HepG2 (cell line): ENCODE results near the gene CCDC88A. TPM values are rescaled to one million over a fixed set of nuclear protein-coding genes. Genes with fewer than 3 reads are reported as not detected.

Source experiments
- CHCHD3 ChIP-seq: sonication (generic); formaldehyde crosslinking; IDR thresholded peaks from 2 replicates; pipeline ENCODE4 v1.8.0; 2022; ENCODE audit warnings: mild to moderate bottlenecking, missing genetic modification reagents, moderate library complexity
- EP300 ChIP-seq, 3 experiments: sonication (generic) in 1 of 3; formaldehyde crosslinking in 1 of 3; IDR thresholded peaks; 2 replicates each; pipeline versions ENCODE4 v1.5.1 to v1.6.1; 2011 to 2020; ENCODE audit warnings: low read depth in 2 of 3, low read length in 2 of 3, borderline replicate concordance in 1 of 3, improper control_type of control experiment in 1 of 3, mild to moderate bottlenecking in 1 of 3, missing genetic modification reagents in 1 of 3, moderate library complexity in 1 of 3
- HDAC6 ChIP-seq: fragments of 200-600 bp; sonication (generic); IDR thresholded peaks from 2 replicates; pipeline ENCODE4 v1.7.0; 2017; ENCODE audit warnings: mild to moderate bottlenecking, antibody characterized with exemption, low read length, low read depth
- JUNB ChIP-seq: sonication (generic); formaldehyde crosslinking; IDR thresholded peaks from 2 replicates; pipeline ENCODE4 v1.8.0; 2022; ENCODE audit warnings: missing genetic modification reagents, mild to moderate bottlenecking, borderline replicate concordance
- KMT2A ChIP-seq: sonication (generic); formaldehyde crosslinking; IDR thresholded peaks from 2 replicates; pipeline ENCODE4 v1.4.0; 2020; ENCODE audit warnings: missing genetic modification reagents
- MEIS2 ChIP-seq: sonication (generic); formaldehyde crosslinking; IDR thresholded peaks from 2 replicates; pipeline ENCODE4 v1.9.0; 2021; ENCODE audit warnings: mild to moderate bottlenecking, missing genetic modification reagents
- PHB2 ChIP-seq: fragments of 450-650 bp; IDR thresholded peaks from 2 replicates; pipeline ENCODE4 v1.6.1; 2018; ENCODE audit not compliant: partially characterized antibody
- SNAPC2 ChIP-seq: sonication (generic); formaldehyde crosslinking; IDR thresholded peaks from 2 replicates; pipeline ENCODE4 v1.8.1; 2022; ENCODE audit warnings: mild to moderate bottlenecking, missing genetic modification reagents
- SRY ChIP-seq: sonication (generic); formaldehyde crosslinking; IDR thresholded peaks from 2 replicates; pipeline ENCODE4 v1.8.0; 2022; ENCODE audit warnings: mild to moderate bottlenecking, missing genetic modification reagents
- ZNF24 ChIP-seq: fragments of 450-650 bp; IDR thresholded peaks from 2 replicates; pipeline ENCODE4 v1.6.1; 2017; ENCODE audit warnings: antibody characterized with exemption, mild to moderate bottlenecking
- ZNF292 ChIP-seq: sonication (generic); formaldehyde crosslinking; IDR thresholded peaks from 2 replicates; pipeline ENCODE4 v1.8.1; 2022; ENCODE audit warnings: mild to moderate bottlenecking, low read depth, missing genetic modification reagents, borderline replicate concordance
- ZNF343 ChIP-seq: sonication (generic); formaldehyde crosslinking; IDR thresholded peaks from 2 replicates; pipeline ENCODE4 v1.4.0; 2020; ENCODE audit warnings: mild to moderate bottlenecking, missing genetic modification reagents
- ZNF614 ChIP-seq: IDR thresholded peaks from 2 replicates; pipeline ENCODE4 v1.6.1; 2018; ENCODE audit warnings: missing biosample characterization, missing genetic modification reagents, inconsistent platforms, borderline replicate concordance
- ZNF629 ChIP-seq: sonication (generic); formaldehyde crosslinking; conservative IDR thresholded peaks from 2 replicates; pipeline ENCODE4 v1.5.0; 2020; ENCODE audit warnings: missing genetic modification reagents
- ZNF652 ChIP-seq: IDR thresholded peaks from 2 replicates; pipeline ENCODE4 v1.6.1; 2016; ENCODE audit warnings: low read depth, borderline replicate concordance
- ZNF7 ChIP-seq: IDR thresholded peaks from 2 replicates; pipeline ENCODE4 v1.6.1; 2016; ENCODE audit warnings: missing biosample characterization, missing genetic modification reagents
- polyA plus RNA-seq, 8 experiments: library from polyadenylated mRNA; depleted of rRNA in 3 of 8; stranded (reverse) in 7 of 8; unstranded in 1 of 8; fragments of >200 nt; fragmentation: Illumina TruSeq in 4 of 8; extraction: Trizol in 4 of 8; gene quantifications; 2 replicates each; pipeline versions ENCODE4 v1.2.1 to v1.2.3, GENCODE V29; 2011 to 2016; ENCODE audit warnings: low read depth in 4 of 8, missing spikeins in 1 of 8, mixed read lengths in 1 of 8; ENCODE audit not compliant: insufficient read depth in 1 of 8
- total RNA-seq, 5 experiments: library from RNA; depleted of rRNA; stranded (reverse); fragments of >200 nt; fragmentation: Illumina TruSeq; extraction: Trizol; gene quantifications; 2 replicates each; pipeline ENCODE4 v1.2.3, GENCODE V29; 2016; ENCODE audit warnings: low read depth in 1 of 5
- TF ChIP-seq, protein P1 (sequence below): IDR thresholded peaks from 2 replicates; pipeline ENCODE4 v1.6.1; 2018; ENCODE audit warnings: missing genetic modification reagents, mild to moderate bottlenecking, missing compliant biosample characterization
- TF ChIP-seq, protein P2 (sequence below): sonication (generic); formaldehyde crosslinking; IDR thresholded peaks from 2 replicates; pipeline ENCODE4 v1.5.1; 2020; ENCODE audit warnings: mild to moderate bottlenecking, missing genetic modification reagents, borderline replicate concordance
- TF ChIP-seq, protein P3 (sequence below): sonication (generic); formaldehyde crosslinking; conservative IDR thresholded peaks from 2 replicates; pipeline ENCODE4 v1.8.1; 2023; ENCODE audit warnings: missing genetic modification reagents
- TF ChIP-seq, protein P4 (sequence below): sonication (generic); formaldehyde crosslinking; IDR thresholded peaks from 2 replicates; pipeline ENCODE4 v1.5.0; 2020; ENCODE audit warnings: mild to moderate bottlenecking, missing genetic modification reagents
- TF ChIP-seq, protein P5 (sequence below): sonication (generic); formaldehyde crosslinking; IDR thresholded peaks from 2 replicates; pipeline ENCODE4 v1.4.0; 2020; ENCODE audit warnings: mild to moderate bottlenecking, low read depth, missing genetic modification reagents

Gene CCDC88A
- total and polyA plus RNA-seq, 2 of the 13 experiments (the other 11 are each of a cell fraction or from before 2014, with no cell fraction given), result 43.2 to 84.1 TPM

DNA sequence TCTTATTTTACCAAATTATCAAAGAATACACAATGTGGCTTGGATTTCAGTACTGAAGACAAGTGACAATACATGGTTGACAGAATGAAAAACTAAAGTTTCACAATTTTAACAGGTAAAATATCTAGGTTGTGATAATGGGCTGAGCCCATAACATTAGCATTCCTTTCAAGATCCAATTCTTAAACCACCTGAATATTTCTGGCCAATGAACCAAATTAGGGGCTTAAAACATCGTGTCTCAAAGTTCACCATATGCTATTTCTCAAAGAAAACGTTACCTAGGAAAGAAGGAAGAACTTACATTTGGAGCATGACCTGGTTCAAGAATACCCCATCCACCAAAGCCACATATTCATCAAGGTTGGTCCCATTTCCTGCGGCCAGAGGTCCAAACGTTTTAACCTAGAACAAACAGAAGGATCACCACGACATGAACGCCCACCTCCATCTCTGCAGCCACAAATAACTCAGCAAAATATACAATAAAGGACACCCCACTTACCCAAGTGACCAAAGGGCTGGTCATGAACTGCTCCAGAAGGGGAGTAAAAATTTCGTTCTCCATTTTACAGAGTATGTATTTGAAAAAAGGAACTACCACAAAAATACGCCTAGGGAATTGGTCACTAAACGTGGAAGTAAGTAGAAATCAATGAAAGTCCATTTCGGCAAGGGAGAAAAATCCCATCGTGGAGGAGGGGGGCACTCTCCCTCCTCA is 984 bp downstream of the CCDC88A start (continued):
- TF ChIP-seq, protein P1, sequence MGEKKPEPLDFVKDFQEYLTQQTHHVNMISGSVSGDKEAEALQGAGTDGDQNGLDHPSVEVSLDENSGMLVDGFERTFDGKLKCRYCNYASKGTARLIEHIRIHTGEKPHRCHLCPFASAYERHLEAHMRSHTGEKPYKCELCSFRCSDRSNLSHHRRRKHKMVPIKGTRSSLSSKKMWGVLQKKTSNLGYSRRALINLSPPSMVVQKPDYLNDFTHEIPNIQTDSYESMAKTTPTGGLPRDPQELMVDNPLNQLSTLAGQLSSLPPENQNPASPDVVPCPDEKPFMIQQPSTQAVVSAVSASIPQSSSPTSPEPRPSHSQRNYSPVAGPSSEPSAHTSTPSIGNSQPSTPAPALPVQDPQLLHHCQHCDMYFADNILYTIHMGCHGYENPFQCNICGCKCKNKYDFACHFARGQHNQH (CRISPR knock-in tag), result no peak
- TF ChIP-seq ZNF292 (CRISPR knock-in tag) (no peak), SNAPC2 (no peak), MEIS2 (CRISPR knock-in tag) (peak; percentile 32; the same call in 1 of the 2 replicates), SRY (CRISPR knock-in tag) (no peak), KMT2A (CRISPR knock-in tag) (no peak), ZNF629 (CRISPR knock-in tag) (no peak), ZNF343 (CRISPR knock-in tag) (no peak), EP300 (IDR thresholded peaks at IDR 0.05; ENCODE audit: low read depth in 2 of 2, low read length in 2 of 2) (0 out of 4 replicates have a peak, but pooled peaks of 1 of the 2 experiments have one; percentile 9), EP300 (CRISPR knock-in tag; IDR thresholded peaks at IDR 0.05; ENCODE audit: borderline replicate concordance) (no peak), ZNF7 (CRISPR knock-in tag) (no peak), ZNF652 (no peak), PHB2 (no peak), HDAC6 (no peak), JUNB (CRISPR knock-in tag) (no peak), ZNF614 (CRISPR knock-in tag) (0 out of 2 replicates have a peak, but pooled peaks have one; percentile 37), CHCHD3 (no peak), ZNF24 (no peak)
- TF ChIP-seq, protein P2, sequence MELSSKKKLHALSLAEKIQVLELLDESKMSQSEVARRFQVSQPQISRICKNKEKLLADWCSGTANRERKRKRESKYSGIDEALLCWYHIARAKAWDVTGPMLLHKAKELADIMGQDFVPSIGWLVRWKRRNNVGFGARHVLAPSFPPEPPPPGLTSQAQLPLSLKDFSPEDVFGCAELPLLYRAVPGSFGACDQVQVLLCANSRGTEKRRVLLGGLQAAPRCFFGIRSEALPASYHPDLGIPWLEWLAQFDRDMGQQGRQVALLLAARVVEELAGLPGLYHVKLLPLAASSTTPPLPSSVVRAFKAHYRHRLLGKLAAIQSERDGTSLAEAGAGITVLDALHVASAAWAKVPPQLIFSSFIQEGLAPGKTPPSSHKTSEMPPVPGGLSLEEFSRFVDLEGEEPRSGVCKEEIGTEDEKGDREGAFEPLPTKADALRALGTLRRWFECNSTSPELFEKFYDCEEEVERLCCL (CRISPR knock-in tag), result no peak
- TF ChIP-seq, protein P3, sequence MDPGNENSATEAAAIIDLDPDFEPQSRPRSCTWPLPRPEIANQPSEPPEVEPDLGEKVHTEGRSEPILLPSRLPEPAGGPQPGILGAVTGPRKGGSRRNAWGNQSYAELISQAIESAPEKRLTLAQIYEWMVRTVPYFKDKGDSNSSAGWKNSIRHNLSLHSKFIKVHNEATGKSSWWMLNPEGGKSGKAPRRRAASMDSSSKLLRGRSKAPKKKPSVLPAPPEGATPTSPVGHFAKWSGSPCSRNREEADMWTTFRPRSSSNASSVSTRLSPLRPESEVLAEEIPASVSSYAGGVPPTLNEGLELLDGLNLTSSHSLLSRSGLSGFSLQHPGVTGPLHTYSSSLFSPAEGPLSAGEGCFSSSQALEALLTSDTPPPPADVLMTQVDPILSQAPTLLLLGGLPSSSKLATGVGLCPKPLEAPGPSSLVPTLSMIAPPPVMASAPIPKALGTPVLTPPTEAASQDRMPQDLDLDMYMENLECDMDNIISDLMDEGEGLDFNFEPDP (CRISPR knock-in tag), result no peak
- TF ChIP-seq, protein P4, sequence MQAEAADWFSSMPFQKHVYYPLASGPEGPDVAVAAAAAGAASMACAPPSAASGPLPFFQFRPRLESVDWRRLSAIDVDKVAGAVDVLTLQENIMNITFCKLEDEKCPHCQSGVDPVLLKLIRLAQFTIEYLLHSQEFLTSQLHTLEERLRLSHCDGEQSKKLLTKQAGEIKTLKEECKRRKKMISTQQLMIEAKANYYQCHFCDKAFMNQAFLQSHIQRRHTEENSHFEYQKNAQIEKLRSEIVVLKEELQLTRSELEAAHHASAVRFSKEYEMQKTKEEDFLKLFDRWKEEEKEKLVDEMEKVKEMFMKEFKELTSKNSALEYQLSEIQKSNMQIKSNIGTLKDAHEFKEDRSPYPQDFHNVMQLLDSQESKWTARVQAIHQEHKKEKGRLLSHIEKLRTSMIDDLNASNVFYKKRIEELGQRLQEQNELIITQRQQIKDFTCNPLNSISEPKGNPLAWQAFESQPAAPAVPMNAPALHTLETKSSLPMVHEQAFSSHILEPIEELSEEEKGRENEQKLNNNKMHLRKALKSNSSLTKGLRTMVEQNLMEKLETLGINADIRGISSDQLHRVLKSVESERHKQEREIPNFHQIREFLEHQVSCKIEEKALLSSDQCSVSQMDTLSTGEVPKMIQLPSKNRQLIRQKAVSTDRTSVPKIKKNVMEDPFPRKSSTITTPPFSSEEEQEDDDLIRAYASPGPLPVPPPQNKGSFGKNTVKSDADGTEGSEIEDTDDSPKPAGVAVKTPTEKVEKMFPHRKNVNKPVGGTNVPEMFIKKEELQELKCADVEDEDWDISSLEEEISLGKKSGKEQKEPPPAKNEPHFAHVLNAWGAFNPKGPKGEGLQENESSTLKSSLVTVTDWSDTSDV (CRISPR knock-in tag), result no peak
- TF ChIP-seq, protein P5, sequence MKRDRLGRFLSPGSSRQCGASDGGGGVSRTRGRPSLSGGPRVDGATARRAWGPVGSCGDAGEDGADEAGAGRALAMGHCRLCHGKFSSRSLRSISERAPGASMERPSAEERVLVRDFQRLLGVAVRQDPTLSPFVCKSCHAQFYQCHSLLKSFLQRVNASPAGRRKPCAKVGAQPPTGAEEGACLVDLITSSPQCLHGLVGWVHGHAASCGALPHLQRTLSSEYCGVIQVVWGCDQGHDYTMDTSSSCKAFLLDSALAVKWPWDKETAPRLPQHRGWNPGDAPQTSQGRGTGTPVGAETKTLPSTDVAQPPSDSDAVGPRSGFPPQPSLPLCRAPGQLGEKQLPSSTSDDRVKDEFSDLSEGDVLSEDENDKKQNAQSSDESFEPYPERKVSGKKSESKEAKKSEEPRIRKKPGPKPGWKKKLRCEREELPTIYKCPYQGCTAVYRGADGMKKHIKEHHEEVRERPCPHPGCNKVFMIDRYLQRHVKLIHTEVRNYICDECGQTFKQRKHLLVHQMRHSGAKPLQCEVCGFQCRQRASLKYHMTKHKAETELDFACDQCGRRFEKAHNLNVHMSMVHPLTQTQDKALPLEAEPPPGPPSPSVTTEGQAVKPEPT (CRISPR knock-in tag), result no peak
